SK-N-SH (cell line): Measurements from ENCODE around the gene TP53TG5. TPM values are rescaled to one million over a fixed set of nuclear protein-coding genes. Genes with fewer than 3 reads are reported as not detected.

ENCODE experiments used
- ELF1 ChIP-seq: IDR thresholded peaks from 2 replicates; pipeline ENCODE4 v1.4.0; 2012
- EP300 ChIP-seq, 2 experiments: IDR thresholded peaks; 2 replicates each; pipeline versions ENCODE4 v1.4.0 to v1.6.1; 2012; ENCODE audit warnings: borderline replicate concordance in 1 of 2, low read depth in 1 of 2, low read length in 1 of 2
- EZH2phosphoT487 ChIP-seq: fragments of 200-600 bp; sonication (generic); IDR thresholded peaks from 2 replicates; pipeline ENCODE4 v1.6.1; 2017; ENCODE audit warnings: low read depth, mixed run types, mild to moderate bottlenecking, antibody characterized with exemption, moderate library complexity, borderline replicate concordance
- FOXJ3 ChIP-seq: sonication (generic); formaldehyde crosslinking; IDR thresholded peaks from 2 replicates; pipeline ENCODE4 v1.5.1; 2020; ENCODE audit warnings: mild to moderate bottlenecking, missing genetic modification reagents
- GATA2 ChIP-seq: sonication (generic); formaldehyde crosslinking; IDR thresholded peaks from 2 replicates; pipeline ENCODE4 v1.5.0; 2020; ENCODE audit warnings: mild to moderate bottlenecking, missing genetic modification reagents
- IRF3 ChIP-seq: fragments of 150-350 bp; IDR thresholded peaks from 2 replicates; pipeline ENCODE4 v1.6.1; 2016; ENCODE audit warnings: mild to moderate bottlenecking, low read depth, low read length
- MEF2A ChIP-seq: IDR thresholded peaks from 2 replicates; pipeline ENCODE4 v1.4.0; 2012; ENCODE audit warnings: low read depth, borderline replicate concordance
- MXI1 ChIP-seq: IDR thresholded peaks from 2 replicates; pipeline ENCODE4 v1.6.1; 2012; ENCODE audit warnings: mild to moderate bottlenecking, low read depth, low read length, improper control_type of control experiment
- NFIC ChIP-seq: IDR thresholded peaks from 2 replicates; pipeline ENCODE4 v1.4.0; 2012; ENCODE audit warnings: borderline replicate concordance
- NRF1 ChIP-seq: IDR thresholded peaks from 2 replicates; pipeline ENCODE4 v1.6.1; 2012; ENCODE audit warnings: low read depth, mild to moderate bottlenecking, low read length
- PBX3 ChIP-seq: IDR thresholded peaks from 2 replicates; pipeline ENCODE4; 2012
- POLR2AphosphoS5 ChIP-seq: IDR thresholded peaks from 2 replicates; pipeline ENCODE4 v1.6.1; 2012; ENCODE audit warnings: low read depth, low read length
- REST ChIP-seq: IDR thresholded peaks from 2 replicates; pipeline ENCODE4 v1.6.1; 2012; ENCODE audit warnings: mild to moderate bottlenecking, low read depth, low read length, moderate library complexity
- RXRA ChIP-seq: IDR thresholded peaks from 2 replicates; pipeline ENCODE4 v1.4.0; 2012; ENCODE audit warnings: low read depth, mild to moderate bottlenecking, borderline replicate concordance
- USF1 ChIP-seq: IDR thresholded peaks from 2 replicates; pipeline ENCODE4 v1.4.0; 2012; ENCODE audit warnings: low read depth, borderline replicate concordance
- YY1 ChIP-seq: IDR thresholded peaks from 2 replicates; pipeline ENCODE4 v1.4.0; 2012; ENCODE audit warnings: low read depth, mild to moderate bottlenecking
- polyA plus RNA-seq, 3 experiments: library from polyadenylated mRNA; depleted of rRNA; stranded (reverse); fragments of >200 nt; gene quantifications; 2 replicates each; pipeline ENCODE4 v1.2.3, GENCODE V29; 2012

Gene TP53TG5
- polyA plus RNA-seq, 1 of the 3 experiments (the other 2 are of a cell fraction) = not detected

GRCh38 chr20:45362804-45363610 lies 15.1 kb downstream of the TP53TG5 start, which contains the start of gene SYS1 (continued):
- TF ChIP-seq EP300 (IDR thresholded peaks at IDR 0.05; ENCODE audit: borderline replicate concordance in 1 of 2, low read depth in 1 of 2, low read length in 1 of 2) (peak; percentile 13 to 15; a peak in 1 of 4 replicates), USF1 (no peak), IRF3 (no peak), REST (no peak), EZH2phosphoT487 (no peak), FOXJ3 (CRISPR knock-in tag) (no peak), RXRA (no peak), ELF1 (peak; percentile 87), YY1 (0 out of 2 replicates have a peak, but pooled peaks have one; percentile 44), GATA2 (CRISPR knock-in tag) (no peak), NFIC (no peak), MXI1 (peak; percentile 98), NRF1 (peak; percentile 97), MEF2A (no peak), POLR2AphosphoS5 (peak; percentile 90), PBX3 (peak; percentile 47)
